Posterior cingulate gyrus (tissue), 11 donors: ENCODE data around the gene LMO7.

ENCODE experiments used
- DNase-seq, 10 donors: peaks; one replicate each; pipeline versions ENCODE4 v3.0.0 to v3.0.0-alpha.2; 2020 to 2021; ENCODE audit warnings: mixed read lengths in 3 of 10
- intact Hi-C: fragments of 100-400 bp; cut with DNase I; formaldehyde crosslinking; loops from one replicate; pipeline ENCODE4 v1.15.1; 2023

The LMO7 gene

GRCh38 chr13:75830842-75831241 lies 194.7 kb downstream of the LMO7 start:
- intact Hi-C loops: no loop called here
- no peak for DNase-seq

DNA sequence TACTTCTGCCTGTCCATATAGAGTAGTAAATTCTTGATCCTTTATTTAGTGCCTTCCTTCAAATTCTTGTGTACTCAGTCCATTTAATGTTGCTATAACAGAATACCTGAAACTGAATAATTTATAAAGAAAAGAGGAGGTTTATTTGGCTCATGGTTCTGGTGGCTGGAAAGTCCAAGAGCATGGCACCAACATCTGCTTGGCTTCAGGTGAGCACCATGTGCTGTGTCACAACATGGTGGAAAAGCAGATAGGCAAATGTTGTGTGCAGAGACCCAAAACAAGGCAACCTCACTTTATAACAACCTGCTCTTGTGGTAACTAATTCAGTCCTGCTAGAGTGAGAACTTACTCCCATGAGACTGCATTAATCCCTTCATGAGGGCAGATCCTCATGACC lies 195.3 kb downstream of the LMO7 start:
- no peak for DNase-seq
- intact Hi-C loops: no loop called here

DNA sequence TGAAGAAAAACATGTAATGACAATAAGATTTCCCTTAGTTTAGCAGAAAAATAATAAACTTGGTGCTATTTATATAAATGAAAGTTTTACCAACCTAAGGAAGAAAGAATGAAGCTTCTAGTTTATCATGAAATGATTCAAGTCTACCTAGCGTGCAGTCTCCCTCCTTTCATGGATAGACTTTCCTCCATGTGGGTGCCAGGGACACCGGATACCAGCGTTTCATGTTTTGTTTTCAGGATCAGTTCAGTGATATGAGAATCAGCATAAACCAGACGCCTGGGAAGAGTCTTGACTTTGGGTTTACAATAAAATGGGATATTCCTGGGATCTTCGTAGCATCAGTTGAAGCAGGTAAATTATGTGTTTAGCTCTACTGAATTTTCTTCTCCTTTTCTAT lies 196.7 kb downstream of the LMO7 start:
- intact Hi-C loops: no loop called here

DNA sequence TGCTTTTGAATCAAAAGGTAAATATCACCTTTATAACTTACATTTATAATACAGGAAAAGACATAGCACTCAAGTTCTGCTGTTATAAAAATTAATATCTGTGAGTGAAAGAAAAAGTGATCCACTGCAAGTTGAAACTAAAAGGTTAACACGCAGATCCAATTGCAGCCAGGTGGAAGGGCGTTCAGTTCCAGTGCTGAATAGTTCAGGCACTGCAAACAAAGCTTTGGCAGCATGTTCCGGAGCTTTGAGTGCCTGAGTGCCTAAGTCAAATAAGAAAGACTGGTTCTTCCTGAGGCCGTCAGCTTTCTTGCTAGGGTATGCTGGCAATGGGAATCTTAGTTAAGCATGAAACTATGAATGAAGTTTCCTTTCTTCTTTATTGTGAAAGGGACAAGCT lies 200.3 kb downstream of the LMO7 start:
- no peak for DNase-seq
- intact Hi-C loops: no loop called here

More for the DNA sequence above, 196.7 kb downstream of the LMO7 start:
- DNase-seq: no peak

DNA sequence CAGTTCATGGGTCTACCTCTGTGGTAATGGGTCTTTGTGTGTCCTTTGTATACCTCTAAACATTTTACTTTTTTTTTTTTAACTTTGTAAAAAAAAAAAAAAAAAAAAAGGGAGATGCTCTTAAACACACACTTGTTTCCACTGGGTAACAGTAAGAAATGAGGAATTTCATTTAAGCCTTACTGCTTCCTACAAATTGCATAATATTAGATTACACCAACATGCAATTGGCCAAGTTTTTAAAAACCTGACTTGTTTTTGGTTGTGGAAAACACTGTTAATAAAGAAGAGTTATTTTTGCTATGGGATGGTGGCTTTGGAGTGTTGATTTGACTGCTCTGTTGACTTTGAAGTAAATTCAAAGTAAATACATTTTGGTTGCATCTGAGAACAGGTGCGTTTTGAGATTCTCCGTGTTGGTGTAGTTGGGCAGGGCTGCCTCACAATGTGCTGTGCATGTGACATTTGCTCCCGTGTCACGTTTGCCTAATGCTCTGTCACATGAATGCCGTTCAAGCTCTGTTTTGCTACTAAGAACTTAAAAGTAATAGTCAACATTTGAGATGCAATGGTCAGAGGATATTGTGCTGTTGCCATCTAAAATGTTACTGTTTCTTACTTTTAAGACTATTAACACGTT lies 202.4 kb downstream of the LMO7 start:
- intact Hi-C loops: no loop called here
- no peak for DNase-seq

DNA sequence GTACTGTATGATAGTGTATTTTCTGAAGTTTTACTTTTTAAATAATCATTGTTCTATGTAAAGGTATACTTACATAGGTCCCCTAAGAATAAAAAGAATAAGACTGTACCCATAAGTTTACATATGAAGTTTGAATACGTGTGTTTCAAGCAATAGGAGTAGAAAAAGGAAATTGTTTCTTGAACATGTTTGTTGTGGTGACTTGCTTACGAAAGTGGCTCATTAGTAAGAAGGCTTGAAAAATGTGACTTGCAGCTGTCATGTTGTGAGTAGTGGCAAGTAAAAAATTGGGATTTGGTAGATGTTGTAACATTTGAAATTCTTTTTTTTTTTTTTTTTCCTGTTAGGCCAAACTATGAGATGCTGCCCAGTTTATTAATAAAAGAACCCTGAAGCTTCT lies 203.3 kb downstream of the LMO7 start:
- intact Hi-C loops: no loop called here
- DNase-seq: no peak

GRCh38 chr13:75841905-75842304 lies 205.8 kb downstream of the LMO7 start:
- DNase-seq: no peak
- intact Hi-C loops: no loop called here

DNA sequence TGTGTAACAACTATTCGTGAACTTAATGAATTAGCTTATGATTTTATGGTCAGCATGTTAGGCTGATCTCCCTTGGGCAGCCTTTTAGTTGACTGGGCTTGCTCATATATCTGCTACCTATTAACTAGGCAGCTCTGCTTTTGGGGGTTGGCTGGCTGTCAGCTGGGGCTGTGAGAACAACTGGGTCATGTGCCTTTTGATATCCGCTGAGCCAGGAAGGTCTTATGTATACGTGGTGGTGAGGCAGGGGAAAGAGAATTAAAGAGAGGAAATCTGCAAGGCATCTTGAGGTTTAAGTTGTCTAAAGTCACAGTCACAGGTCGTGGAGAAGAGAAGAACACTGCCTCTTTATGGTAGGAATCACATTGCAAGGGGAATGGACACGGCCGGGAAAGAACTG lies 206.9 kb downstream of the LMO7 start:
- intact Hi-C loops: no loop called here
- no peak for DNase-seq

GRCh38 chr13:75843991-75844390 lies 207.9 kb downstream of the LMO7 start:
- DNase-seq: no peak
- intact Hi-C loops: no loop called here

GRCh38 chr13:75847588-75847987 lies 211.5 kb downstream of the LMO7 start:
- intact Hi-C loops: no loop called here
- DNase-seq: no peak

GRCh38 chr13:75850916-75851315 lies 214.8 kb downstream of the LMO7 start:
- intact Hi-C loops: no loop called here
- no peak for DNase-seq

GRCh38 chr13:75855216-75855615 lies 219.1 kb downstream of the LMO7 start:
- intact Hi-C loops: no loop called here
- peak in 7 of 10 donors; percentile 18 to 86 (median 35) for DNase-seq

- intact Hi-C loops: no loop called here
- DNase-seq: peak in 1 of 10 donors; percentile 69
These were observed 219.7 kb downstream of the LMO7 start for GRCh38 chr13:75855847-75856246.

DNA sequence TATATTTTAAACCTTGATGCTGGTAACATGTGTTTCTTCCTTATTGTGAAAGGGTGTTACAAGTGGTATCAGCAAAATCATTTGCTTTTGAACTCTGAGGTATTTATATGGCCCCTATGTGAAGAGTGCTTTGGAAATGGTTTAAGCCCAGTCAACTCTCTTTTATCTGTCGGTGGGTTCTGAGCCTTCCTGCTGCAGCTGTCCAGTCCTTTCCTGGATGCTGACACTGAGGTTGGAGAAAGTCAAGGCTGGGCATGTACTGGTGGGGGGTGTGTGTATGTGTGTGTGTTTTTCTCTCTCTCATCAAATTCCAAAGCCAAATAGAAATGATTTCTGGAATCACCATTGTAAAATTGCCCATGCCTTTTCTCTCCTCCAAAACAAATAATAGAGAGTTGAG lies 221.2 kb downstream of the LMO7 start:
- intact Hi-C loops: no loop called here
- no peak for DNase-seq

DNA sequence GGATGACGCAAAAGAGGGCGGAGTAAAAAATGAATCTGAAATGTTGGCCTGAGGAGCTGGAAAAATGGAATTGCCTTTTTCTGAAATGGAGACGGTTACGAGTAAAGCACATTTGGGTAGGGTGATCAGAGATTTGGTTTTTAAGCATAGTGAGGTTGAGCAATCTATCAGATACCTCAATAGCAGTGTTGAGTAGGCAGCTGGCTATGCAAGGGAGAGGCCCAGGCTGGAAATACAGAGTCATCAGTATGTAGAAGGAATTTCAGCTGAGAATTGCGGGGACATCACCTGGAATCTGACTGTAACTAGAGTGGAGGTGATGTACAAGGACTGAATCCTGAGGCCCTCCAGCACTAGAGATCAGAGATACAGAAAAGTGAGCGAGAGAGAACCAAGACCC lies 224.8 kb downstream of the LMO7 start:
- intact Hi-C loops: no loop called here
- no peak for DNase-seq

GRCh38 chr13:75861786-75862185 lies 225.7 kb downstream of the LMO7 start:
- DNase-seq: no peak
- intact Hi-C loops: no loop called here

- intact Hi-C loops: no loop called here
- no peak for DNase-seq
These were observed 228.6 kb downstream of the LMO7 start for GRCh38 chr13:75864718-75865117.

DNA sequence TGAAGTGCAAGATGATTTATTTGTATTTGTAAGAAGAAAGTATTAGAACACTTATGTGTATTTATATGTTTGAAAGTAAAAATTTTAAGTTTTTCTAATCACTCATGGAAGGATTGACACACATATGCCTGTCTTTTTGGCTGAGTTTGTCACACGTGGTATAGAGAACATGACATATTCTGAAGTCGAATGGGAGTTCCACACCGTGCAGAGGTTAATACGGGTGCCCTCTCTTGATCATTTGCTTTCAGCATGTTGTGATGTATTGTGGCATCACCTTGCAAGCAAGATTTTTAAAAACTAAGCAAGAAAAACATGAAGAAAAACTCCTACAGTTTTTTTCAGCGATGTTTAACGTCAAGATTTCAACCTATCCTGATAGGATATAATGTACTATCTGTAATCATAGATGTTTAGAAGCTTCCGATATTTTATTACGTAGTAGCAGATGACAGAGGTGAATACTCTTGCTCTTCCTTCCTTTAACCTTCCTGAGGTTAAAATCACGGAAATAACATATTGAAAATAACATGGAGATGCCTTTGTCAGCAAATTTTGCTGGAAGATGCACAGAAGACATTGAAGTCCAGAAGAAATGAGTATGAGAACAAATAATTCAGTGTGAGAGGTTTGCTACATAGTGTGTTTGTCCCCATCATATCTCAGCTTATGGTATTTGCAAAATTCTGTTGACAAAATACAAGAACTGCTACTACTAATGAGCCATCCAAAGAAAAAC lies 231.4 kb downstream of the LMO7 start:
- intact Hi-C loops: no loop called here

DNA sequence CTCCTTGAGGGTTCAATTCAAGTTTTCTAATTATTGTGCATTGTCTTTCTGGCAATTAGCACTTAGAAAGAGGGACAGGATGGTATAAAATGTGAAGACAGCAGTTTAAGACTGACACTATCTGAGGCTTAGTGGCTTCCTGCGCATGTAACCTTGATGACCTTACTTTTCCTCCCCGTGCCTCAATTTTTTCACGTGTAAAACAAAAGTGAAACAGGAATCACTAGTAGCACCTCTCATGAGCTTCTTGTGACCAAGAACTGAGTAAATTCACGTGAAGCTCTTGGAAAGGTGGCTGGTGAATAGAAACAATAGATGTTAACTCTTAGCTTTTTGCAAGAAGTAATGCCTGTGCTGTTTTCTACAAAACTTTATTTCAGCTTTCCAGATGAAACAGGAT lies 233.9 kb downstream of the LMO7 start:
- no peak for DNase-seq
- intact Hi-C loops: loop anchor here (5.0 kb wide), 1 partner anchor 173 kb away; no protein-coding TSS in a partner anchor

More for the DNA sequence above, 231.4 kb downstream of the LMO7 start:
- no peak for DNase-seq

DNA sequence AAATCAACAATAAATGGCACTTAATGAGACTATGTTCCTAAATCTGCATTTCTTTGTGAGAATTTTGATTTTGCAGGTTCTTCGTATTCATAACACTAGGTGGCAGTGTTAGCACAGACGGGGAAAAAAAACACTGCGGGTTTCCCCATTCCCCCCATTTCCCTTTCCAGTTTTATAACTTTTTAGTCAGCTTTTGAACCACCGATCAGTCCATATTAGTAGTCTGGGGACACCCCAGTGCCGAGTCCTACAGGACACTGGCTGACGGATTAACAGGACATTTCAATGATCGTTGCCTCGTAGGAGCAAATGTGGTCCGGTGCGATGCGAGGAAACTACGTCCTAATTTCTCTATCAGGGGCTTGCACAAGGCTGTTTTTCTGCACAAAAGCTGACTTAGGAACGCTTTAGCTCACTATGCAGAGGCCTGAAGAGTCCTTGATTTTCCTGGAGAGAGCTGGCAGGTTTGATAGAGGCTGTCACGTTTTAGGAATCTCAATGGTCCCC lies 234.3 kb downstream of the LMO7 start:
- intact Hi-C loops: loop anchor here (5.0 kb wide), 1 partner anchor 173 kb away; no protein-coding TSS in a partner anchor
- DNase-seq: peak in 1 of 10 donors; percentile 47

DNA sequence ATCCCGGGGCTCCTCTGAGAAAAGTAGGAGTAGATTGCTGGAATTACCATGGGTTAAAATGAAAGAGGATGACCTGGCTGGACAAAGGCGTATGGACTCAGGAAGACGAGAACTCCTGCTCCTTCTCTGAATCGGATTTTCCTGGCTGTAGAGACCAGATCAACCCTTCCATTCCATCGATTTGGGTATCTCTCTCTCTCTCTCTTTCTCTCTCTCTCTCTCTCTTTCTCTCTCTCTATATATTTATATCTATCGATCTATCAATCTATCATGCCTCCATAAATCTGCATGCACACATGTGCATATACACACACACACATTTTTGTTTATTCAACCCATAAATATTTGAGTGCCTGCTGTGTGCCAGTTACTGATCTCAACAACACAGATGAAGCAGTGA lies 234.9 kb downstream of the LMO7 start:
- DNase-seq: no peak
- intact Hi-C loops: loop anchor here (5.0 kb wide), 1 partner anchor 174 kb away; no protein-coding TSS in a partner anchor

GRCh38 chr13:75872980-75873379 lies 236.8 kb downstream of the LMO7 start:
- intact Hi-C loops: loop anchor here (5.0 kb wide), 1 partner anchor 176 kb away; no protein-coding TSS in a partner anchor
- DNase-seq: no peak
